ENCODE measurements around the gene PRPF6.

DNA sequence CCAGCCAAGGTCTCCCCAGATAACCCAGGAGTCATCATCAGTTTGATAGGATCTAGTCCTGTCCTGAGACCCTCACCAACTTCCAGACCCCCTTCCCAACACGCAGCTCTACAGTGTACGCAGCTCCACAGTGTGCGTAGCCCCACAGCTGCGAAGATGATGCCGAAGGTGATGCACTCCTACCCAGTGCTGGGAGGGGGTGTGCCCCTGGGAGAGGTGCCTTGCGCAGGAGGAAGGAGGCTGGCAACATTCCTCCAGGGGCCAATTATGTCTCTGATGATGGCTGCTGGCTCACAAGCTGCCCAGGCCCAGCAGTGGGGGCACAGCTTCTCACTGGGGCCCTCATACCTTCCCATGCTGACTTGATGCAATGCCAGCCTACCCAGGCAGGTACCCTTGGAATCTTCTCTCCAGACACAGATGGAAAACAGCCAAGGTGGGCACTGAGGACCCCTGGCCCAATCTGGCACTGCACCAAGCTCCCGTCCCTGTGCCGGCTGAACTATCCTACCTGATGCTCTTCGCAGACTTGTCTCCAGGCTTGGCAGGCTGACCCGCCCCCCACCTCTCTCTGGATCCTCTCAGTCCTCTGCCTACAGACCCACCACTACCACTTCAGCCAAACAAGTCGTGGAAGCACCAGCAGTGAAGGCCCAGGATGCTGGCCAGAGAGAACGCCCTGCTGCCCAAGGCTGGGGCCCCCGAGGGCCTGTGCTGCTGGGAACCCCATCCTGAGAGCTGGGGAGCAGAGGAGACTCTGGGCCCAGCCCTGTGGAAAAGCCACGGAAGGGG is 12.6 kb upstream of the PRPF6 start:
- TF ChIP-seq, protein P1, sequence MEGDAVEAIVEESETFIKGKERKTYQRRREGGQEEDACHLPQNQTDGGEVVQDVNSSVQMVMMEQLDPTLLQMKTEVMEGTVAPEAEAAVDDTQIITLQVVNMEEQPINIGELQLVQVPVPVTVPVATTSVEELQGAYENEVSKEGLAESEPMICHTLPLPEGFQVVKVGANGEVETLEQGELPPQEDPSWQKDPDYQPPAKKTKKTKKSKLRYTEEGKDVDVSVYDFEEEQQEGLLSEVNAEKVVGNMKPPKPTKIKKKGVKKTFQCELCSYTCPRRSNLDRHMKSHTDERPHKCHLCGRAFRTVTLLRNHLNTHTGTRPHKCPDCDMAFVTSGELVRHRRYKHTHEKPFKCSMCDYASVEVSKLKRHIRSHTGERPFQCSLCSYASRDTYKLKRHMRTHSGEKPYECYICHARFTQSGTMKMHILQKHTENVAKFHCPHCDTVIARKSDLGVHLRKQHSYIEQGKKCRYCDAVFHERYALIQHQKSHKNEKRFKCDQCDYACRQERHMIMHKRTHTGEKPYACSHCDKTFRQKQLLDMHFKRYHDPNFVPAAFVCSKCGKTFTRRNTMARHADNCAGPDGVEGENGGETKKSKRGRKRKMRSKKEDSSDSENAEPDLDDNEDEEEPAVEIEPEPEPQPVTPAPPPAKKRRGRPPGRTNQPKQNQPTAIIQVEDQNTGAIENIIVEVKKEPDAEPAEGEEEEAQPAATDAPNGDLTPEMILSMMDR (IDR thresholded peaks at IDR 0.05): no peak
- TF ChIP-seq EP300 (IDR thresholded peaks at IDR 0.05): no peak
